K562 (cell line): ENCODE measurements around the gene PNPLA2. TPM values are rescaled to one million over a fixed set of nuclear protein-coding genes. Genes with fewer than 3 reads are reported as not detected.
A peak's percentile ranks its signal among the peaks of the same experiment; 100 is the strongest.

ENCODE experiments used
- BHLHE40 ChIP-seq: IDR thresholded peaks from 2 replicates; pipeline ENCODE4 v1.6.1; 2011; ENCODE audit warnings: low read length, improper control_type of control experiment
- ETV1 ChIP-seq: fragments of 450-650 bp; conservative IDR thresholded peaks from 2 replicates; pipeline ENCODE4 v1.6.1; 2016; ENCODE audit warnings: missing genetic modification characterization, control low read depth, low read depth, missing compliant biosample characterization
- FOXP4 ChIP-seq: sonication (generic); formaldehyde crosslinking; IDR thresholded peaks from 2 replicates; pipeline ENCODE4 v1.8.0; 2022; ENCODE audit warnings: mild to moderate bottlenecking, missing genetic modification reagents, borderline replicate concordance
- GABPB2 ChIP-seq: fragments of 250-450 bp; sonication (Bioruptor Pico); conservative IDR thresholded peaks from 2 replicates; pipeline ENCODE4 v1.5.1; 2021; ENCODE audit warnings: mild to moderate bottlenecking
- KLF13 ChIP-seq: fragments of 450-650 bp; IDR thresholded peaks from 2 replicates; pipeline ENCODE4 v1.6.1; 2016; ENCODE audit warnings: missing genetic modification characterization, low read depth, mild to moderate bottlenecking, missing compliant biosample characterization, moderate library complexity, borderline replicate concordance
- NBN ChIP-seq: fragments of 450-650 bp; IDR thresholded peaks from 2 replicates; pipeline ENCODE4 v1.6.1; 2016; ENCODE audit warnings: low read depth, mild to moderate bottlenecking
- NFXL1 ChIP-seq: fragments of 450-650 bp; formaldehyde crosslinking; IDR thresholded peaks from 2 replicates; pipeline ENCODE4 v1.4.0; 2021; ENCODE audit warnings: mild to moderate bottlenecking
- POLR2B ChIP-seq: fragments of 450-650 bp; IDR thresholded peaks from 2 replicates; pipeline ENCODE4 v1.6.1; 2018; ENCODE audit warnings: low read depth; ENCODE audit not compliant: partially characterized antibody
- SRF ChIP-seq, 2 experiments: fragments of 250-450, 450-650 bp in 1 of 2; sonication (Bioruptor Pico) in 1 of 2; sonication (generic) in 1 of 2; formaldehyde crosslinking; IDR thresholded peaks; 2 replicates each; pipeline versions ENCODE4 v1.5.0 to v1.5.1; 2020 to 2022; ENCODE audit warnings: mild to moderate bottlenecking in 1 of 2, missing genetic modification reagents in 1 of 2
- TRIM28 ChIP-seq: fragments of 450-650 bp; IDR thresholded peaks from 2 replicates; pipeline ENCODE4 v1.6.1; 2017
- ZNF778 ChIP-seq: fragments of 450-650 bp; formaldehyde crosslinking; IDR thresholded peaks from 2 replicates; pipeline ENCODE4 v1.4.0; 2020; ENCODE audit warnings: mild to moderate bottlenecking, moderate library complexity
- ZNF785 ChIP-seq: fragments of 250-450 bp; sonication (Bioruptor Pico); IDR thresholded peaks from 2 replicates; pipeline ENCODE4 v1.4.0; 2020; ENCODE audit warnings: mild to moderate bottlenecking
- ZNF79 ChIP-seq: fragments of 250-450 bp; sonication (Bioruptor Pico); IDR thresholded peaks from 2 replicates; pipeline ENCODE4 v1.4.0; 2020; ENCODE audit warnings: low read depth, mild to moderate bottlenecking, moderate library complexity
- polyA plus RNA-seq, 8 experiments: library from polyadenylated mRNA; depleted of rRNA in 4 of 8; stranded (reverse) in 5 of 8; unstranded in 3 of 8; fragments of >200 nt; fragmentation: Nextera tagmentation in 2 of 8; fragmentation: Illumina TruSeq in 1 of 8; extraction: Ambion mirVana in 2 of 8; extraction: Trizol in 1 of 8; gene quantifications; 2 replicates each; pipeline versions ENCODE4 v1.2.1 to v1.2.3, GENCODE V29; 2011 to 2014; ENCODE audit warnings: inconsistent platforms in 1 of 8, missing spikeins in 1 of 8
- total RNA-seq, 7 experiments: library from RNA; depleted of rRNA in 6 of 7; stranded (reverse); fragments of >200 nt in 6 of 7; fragmentation: Illumina TruSeq in 2 of 7; extraction: Trizol in 2 of 7; gene quantifications; 2 replicates each; pipeline versions ENCODE4 v1.2.1 to v1.2.3, GENCODE V29; 2011 to 2021; ENCODE audit warnings: low replicate concordance in 1 of 7
- TF ChIP-seq, protein P1 (sequence below), 2 experiments: IDR thresholded peaks; 2 replicates each; pipeline ENCODE4 v1.6.1; 2012; ENCODE audit warnings: improper control_type of control experiment in 2 of 2, low read depth in 2 of 2, low read length in 2 of 2, borderline replicate concordance in 1 of 2
- TF ChIP-seq, protein P2 (sequence below): conservative IDR thresholded peaks from 2 replicates; pipeline ENCODE4 v1.6.1; 2011; ENCODE audit warnings: low read depth, mild to moderate bottlenecking, low read length; ENCODE audit not compliant: control insufficient read depth
- TF ChIP-seq, protein P3 (sequence below): fragments of 450-650 bp; IDR thresholded peaks from 2 replicates; pipeline ENCODE4 v1.6.1; 2016
- TF ChIP-seq, protein P4 (sequence below): fragments of 450-650 bp; IDR thresholded peaks from 2 replicates; pipeline ENCODE4 v1.7.0; 2016; ENCODE audit warnings: borderline replicate concordance

The PNPLA2 gene
- total and polyA plus RNA-seq, 9 of the 15 experiments (the other 6 are each of a cell fraction or from before 2014, with no cell fraction given): 0.39 to 87.1 (median 8.4) TPM

DNA sequence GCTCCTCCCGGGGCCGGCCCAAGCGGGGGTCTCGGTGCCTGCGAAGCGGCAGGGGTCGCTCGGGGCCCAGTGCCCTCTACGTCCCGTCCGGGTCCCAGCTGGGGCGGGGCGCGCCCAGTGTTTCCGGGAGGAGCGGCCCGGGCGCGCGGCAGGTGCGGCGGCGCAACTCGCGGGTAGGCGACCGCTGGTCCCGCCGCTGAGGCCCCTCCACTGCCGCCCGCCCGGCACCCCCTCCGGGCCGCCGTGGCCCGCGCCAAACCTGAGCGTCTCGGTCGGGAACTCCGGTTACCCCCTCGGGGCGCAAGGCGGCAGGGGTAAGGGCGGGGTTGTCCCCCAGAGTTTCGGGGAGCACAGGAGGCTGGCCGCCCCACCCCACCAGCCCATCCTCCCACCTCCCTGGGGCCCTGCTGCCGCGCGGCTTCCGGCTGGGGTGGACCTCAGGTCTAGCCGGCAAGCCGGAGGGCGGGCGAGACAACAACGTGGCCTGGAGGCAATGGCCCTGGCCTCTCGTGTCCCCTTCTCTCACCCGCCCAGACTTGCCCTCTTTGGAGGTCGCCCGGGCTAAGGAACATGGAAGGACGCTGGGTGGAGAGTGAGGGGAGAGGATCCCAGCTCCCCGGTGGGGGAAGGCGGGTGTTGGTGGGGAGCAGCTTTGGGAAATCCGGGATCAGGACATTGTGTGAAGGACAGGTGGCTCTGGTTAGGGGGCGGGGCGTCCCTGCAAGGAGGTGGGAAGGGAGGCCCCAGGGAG, 8.6 kb downstream of the PNPLA2 start (continued):
- TF ChIP-seq, protein P1, sequence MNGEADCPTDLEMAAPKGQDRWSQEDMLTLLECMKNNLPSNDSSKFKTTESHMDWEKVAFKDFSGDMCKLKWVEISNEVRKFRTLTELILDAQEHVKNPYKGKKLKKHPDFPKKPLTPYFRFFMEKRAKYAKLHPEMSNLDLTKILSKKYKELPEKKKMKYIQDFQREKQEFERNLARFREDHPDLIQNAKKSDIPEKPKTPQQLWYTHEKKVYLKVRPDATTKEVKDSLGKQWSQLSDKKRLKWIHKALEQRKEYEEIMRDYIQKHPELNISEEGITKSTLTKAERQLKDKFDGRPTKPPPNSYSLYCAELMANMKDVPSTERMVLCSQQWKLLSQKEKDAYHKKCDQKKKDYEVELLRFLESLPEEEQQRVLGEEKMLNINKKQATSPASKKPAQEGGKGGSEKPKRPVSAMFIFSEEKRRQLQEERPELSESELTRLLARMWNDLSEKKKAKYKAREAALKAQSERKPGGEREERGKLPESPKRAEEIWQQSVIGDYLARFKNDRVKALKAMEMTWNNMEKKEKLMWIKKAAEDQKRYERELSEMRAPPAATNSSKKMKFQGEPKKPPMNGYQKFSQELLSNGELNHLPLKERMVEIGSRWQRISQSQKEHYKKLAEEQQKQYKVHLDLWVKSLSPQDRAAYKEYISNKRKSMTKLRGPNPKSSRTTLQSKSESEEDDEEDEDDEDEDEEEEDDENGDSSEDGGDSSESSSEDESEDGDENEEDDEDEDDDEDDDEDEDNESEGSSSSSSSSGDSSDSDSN (IDR thresholded peaks at IDR 0.05; ENCODE audit: borderline replicate concordance in 1 of 2, low read depth in 2 of 2, low read length in 2 of 2): peak; percentile 41 to 63; a peak in 3 of 4 replicates
- TF ChIP-seq, protein P2, sequence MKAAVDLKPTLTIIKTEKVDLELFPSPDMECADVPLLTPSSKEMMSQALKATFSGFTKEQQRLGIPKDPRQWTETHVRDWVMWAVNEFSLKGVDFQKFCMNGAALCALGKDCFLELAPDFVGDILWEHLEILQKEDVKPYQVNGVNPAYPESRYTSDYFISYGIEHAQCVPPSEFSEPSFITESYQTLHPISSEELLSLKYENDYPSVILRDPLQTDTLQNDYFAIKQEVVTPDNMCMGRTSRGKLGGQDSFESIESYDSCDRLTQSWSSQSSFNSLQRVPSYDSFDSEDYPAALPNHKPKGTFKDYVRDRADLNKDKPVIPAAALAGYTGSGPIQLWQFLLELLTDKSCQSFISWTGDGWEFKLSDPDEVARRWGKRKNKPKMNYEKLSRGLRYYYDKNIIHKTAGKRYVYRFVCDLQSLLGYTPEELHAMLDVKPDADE: no peak; the same call in 1 of the 2 replicates
- no peak; a peak in 1 of 4 replicates for TF ChIP-seq SRF (CRISPR knock-in tag; IDR thresholded peaks at IDR 0.05)
- TF ChIP-seq KLF13 (tag): peak; percentile 62; the same call in 1 of the 2 replicates
- peak; percentile 54 for TF ChIP-seq POLR2B
- TF ChIP-seq, protein P3, sequence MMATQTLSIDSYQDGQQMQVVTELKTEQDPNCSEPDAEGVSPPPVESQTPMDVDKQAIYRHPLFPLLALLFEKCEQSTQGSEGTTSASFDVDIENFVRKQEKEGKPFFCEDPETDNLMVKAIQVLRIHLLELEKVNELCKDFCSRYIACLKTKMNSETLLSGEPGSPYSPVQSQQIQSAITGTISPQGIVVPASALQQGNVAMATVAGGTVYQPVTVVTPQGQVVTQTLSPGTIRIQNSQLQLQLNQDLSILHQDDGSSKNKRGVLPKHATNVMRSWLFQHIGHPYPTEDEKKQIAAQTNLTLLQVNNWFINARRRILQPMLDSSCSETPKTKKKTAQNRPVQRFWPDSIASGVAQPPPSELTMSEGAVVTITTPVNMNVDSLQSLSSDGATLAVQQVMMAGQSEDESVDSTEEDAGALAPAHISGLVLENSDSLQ: peak; percentile 89
- TF ChIP-seq NFXL1 (CRISPR knock-in tag): no peak
- no peak for TF ChIP-seq GABPB2 (CRISPR knock-in tag)
- no peak for TF ChIP-seq ZNF785 (CRISPR knock-in tag)
- no peak for TF ChIP-seq TRIM28
- TF ChIP-seq BHLHE40: no peak
- no peak for TF ChIP-seq ZNF778 (CRISPR knock-in tag)
- TF ChIP-seq, protein P4, sequence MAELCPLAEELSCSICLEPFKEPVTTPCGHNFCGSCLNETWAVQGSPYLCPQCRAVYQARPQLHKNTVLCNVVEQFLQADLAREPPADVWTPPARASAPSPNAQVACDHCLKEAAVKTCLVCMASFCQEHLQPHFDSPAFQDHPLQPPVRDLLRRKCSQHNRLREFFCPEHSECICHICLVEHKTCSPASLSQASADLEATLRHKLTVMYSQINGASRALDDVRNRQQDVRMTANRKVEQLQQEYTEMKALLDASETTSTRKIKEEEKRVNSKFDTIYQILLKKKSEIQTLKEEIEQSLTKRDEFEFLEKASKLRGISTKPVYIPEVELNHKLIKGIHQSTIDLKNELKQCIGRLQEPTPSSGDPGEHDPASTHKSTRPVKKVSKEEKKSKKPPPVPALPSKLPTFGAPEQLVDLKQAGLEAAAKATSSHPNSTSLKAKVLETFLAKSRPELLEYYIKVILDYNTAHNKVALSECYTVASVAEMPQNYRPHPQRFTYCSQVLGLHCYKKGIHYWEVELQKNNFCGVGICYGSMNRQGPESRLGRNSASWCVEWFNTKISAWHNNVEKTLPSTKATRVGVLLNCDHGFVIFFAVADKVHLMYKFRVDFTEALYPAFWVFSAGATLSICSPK: no peak
- no peak for TF ChIP-seq NBN
- TF ChIP-seq ETV1 (tag): peak; percentile 85
- no peak for TF ChIP-seq ZNF79 (CRISPR knock-in tag)
- TF ChIP-seq FOXP4 (CRISPR knock-in tag): no peak
